Measurements from ENCODE around the gene MAST1. TPM values are rescaled to one million over a fixed set of nuclear protein-coding genes. Genes with fewer than 3 reads are reported as not detected.

Gene MAST1
- total RNA-seq, 4 donors from 2014 or later: 5.9 to 20.8 (median 10.3) TPM

- TF ChIP-seq CTCF (IDR thresholded peaks at IDR 0.05) (no peak), POLR2A (IDR thresholded peaks at IDR 0.05) (no peak)
- 90% methylated on average over 16 to 17 of the region's 18 CpGs for WGBS, 2 donors
- intact Hi-C loops (cut with DNase I; ENCODE audit: low total_unique reads): loop anchor here (5.0 kb wide), 1 partner anchor 33 kb away; no protein-coding TSS in a partner anchor
- no peak for DNase-seq (ENCODE audit: low spot score in 2 of 2)
- H3K4me3 ChIP-seq (ENCODE audit: low read depth, poor library complexity, severe bottlenecking): no peak overlapping the region
Measured at GRCh38 chr19:12799742-12800465, 38.4 kb upstream of the MAST1 start.

DNA sequence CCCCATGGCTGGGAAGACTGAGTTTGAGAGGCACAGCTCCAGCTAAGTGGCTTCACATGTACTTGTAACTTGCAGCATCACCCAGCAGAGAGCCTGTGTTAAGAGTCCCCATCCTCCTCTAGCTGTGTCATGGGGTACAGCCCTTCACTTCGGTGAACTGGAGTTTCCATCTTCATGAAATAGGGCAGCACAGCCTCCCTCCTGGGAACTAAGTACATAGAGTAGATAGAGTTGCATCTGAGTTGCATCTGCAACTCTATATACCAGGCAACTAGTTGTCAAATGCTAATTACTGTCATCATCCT, 37.9 kb upstream of the MAST1 start:
- 64 to 92% methylated on average over 1 of the region's 1 CpG for WGBS, 2 donors
- no peak for DNase-seq (ENCODE audit: low spot score in 2 of 2)
- no peak overlapping the region for H3K4me3 ChIP-seq (ENCODE audit: low read depth, poor library complexity, severe bottlenecking)
- TF ChIP-seq POLR2A (IDR thresholded peaks at IDR 0.05) (no peak), CTCF (IDR thresholded peaks at IDR 0.05) (no peak)
- intact Hi-C loops (cut with DNase I; ENCODE audit: low total_unique reads): loop anchor here (5.0 kb wide), 1 partner anchor 33 kb away; no protein-coding TSS in a partner anchor

DNA sequence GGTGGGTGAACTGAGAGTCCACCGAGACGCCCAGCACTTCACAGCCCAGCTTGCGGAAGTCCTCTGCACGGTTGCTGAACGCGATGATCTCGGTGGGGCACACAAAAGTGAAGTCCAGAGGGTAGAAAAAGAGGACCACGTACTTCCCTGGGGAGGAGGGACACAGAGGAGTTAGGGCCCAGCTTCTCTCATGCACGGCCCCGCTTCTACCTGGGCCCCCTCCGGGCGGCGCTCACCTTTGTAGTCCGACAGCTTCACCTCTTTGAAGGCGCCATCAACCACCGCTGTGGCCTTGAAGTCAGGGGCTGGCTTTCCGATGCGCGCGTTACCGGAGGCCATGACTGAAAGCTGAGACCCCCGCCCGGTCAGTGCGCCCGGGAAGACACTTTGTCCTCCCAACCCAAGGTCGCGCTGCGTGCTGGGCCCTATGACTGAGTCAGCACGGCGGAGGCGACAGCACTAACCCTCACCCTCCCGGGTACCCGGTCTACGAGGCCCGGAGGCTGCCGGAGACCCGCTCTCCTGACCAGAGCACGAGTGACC, 37.3 kb upstream of the MAST1 start:
- WGBS, 2 donors: 11 to 14% methylated on average over 25 of the region's 38 CpGs
- peak in 1 of 2 donors; percentile 87 for DNase-seq (ENCODE audit: low spot score in 2 of 2)
- intact Hi-C loops (cut with DNase I; ENCODE audit: low total_unique reads): loop anchor here (5.0 kb wide), 1 partner anchor 34 kb away; no protein-coding TSS in a partner anchor
- TF ChIP-seq POLR2A (IDR thresholded peaks at IDR 0.05): no peak
- no peak for TF ChIP-seq CTCF (IDR thresholded peaks at IDR 0.05)
- H3K4me3 ChIP-seq (ENCODE audit: low read depth, poor library complexity, severe bottlenecking): peak overlapping the region; percentile 60

DNA sequence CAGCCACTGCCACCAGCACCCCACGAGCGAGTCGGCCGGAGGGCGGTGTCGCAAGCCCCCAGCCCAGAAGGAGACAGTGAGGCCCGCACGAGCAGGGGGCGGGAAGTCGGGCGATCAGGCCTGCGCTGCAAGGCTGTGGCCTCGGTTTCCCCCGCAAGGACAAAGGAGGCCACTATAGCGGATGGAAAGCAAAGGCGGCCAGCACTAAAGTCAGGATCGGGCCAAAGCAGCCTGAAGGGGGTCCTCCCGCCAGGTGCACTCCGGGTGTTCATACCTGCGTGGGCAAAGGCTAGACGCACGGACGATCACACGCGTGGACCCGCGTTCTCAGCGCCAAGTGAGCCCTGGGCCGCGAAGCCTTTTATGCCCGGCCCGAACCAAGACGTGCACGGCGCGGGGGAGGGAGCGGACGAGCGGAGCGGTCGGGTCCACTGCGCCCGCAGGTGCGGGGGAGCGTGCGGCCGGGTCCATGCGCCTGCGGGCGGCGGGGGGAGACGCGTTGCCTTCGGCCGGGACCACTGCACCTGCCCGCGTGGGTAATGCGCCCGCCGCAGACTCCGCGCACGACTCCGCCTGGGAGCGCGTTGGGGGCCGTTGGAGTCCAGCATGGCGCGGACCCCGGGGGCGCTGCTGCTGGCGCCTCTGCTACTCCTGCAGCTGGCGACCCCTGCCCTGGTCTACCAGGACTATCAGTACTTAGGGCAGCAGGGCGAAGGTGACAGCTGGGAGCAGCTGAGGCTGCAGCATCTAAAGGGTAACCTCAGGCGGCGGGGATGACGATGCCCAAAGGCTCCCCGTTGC, 36.6 kb upstream of the MAST1 start, which contains the start of the genes PRDX2 and THSD8:
Gene PRDX2 (minus strand): TSS at position 335 of the 801 bp plus-strand sequence. CDS start 539 bp downstream, outside the sequence.
Gene THSD8 (plus strand): TSS at position 604 of the 801 bp plus-strand sequence. CDS start 3 bp downstream, at position 607.
- DNase-seq (ENCODE audit: low spot score in 2 of 2): peak; percentile 43 to 95
- 0 to 2% methylated on average over 27 to 38 of the region's 78 CpGs for WGBS, 2 donors
- H3K4me3 ChIP-seq (ENCODE audit: low read depth, poor library complexity, severe bottlenecking): peak within 1 kb of the TSS; percentile 60
- intact Hi-C loops (cut with DNase I; ENCODE audit: low total_unique reads): loop anchor here (5.0 kb wide), 1 partner anchor 34 kb away; no protein-coding TSS in a partner anchor
- peak in 1 of 3 donors; percentile 10 for TF ChIP-seq CTCF (IDR thresholded peaks at IDR 0.05)
- no peak for TF ChIP-seq POLR2A (IDR thresholded peaks at IDR 0.05)

DNA sequence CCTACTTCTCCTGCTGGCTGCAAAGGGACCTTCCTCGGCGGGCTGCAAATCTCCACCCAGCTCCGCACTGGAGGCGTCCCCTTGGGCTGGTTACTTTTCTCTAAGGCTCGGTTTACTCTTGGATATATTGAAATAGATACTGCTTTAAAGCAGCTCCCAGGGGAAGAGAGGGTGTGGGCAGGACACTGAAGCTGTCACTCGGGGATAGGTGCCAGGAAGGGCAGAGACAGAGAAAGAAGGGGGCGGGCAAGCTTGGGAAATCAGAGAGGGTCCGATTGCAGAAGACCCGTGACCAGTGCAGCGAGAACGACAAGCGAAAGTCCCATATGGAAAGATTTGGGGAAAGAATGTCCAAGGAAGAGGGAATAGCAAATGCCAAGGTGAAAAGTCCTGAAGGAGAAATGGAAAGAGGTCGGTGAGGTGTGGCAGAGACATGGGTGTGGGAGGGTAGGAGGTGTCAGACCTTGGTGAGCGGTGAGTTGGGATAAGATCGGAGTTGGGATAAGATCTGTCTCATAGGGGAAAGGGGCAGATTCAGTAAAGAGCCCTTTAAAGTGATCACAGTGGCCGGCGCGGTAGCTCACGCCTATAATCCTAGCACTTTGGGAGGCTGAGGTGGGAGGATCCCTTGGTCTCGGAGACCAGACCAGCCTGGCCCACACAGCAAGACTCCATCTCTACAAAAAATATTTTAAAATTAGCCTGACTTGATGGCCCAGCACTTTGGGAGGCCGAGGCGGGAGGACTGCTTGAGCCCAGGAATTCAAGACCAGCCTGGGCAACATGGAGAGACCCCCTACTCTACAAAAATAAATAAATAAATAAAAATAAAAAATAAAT, 35.8 kb upstream of the MAST1 start:
- no peak for DNase-seq (ENCODE audit: low spot score in 2 of 2)
- TF ChIP-seq POLR2A (IDR thresholded peaks at IDR 0.05) (no peak), CTCF (IDR thresholded peaks at IDR 0.05) (no peak)
- 31 to 38% methylated on average over 22 of the region's 22 CpGs for WGBS, 2 donors
- intact Hi-C loops (cut with DNase I; ENCODE audit: low total_unique reads): loop anchor here (5.0 kb wide), 1 partner anchor 35 kb away; no protein-coding TSS in a partner anchor
- H3K4me3 ChIP-seq (ENCODE audit: low read depth, poor library complexity, severe bottlenecking): peak overlapping the region; percentile 60
